GM12872 (cell line): Measurements from ENCODE around the gene PNPLA2.

Experiments used
- CTCF ChIP-seq: IDR thresholded peaks from 3 replicates; pipeline ENCODE4 v1.5.1; 2011; ENCODE audit warnings: low read depth, mild to moderate bottlenecking, low read length, moderate library complexity; ENCODE audit not compliant: insufficient read depth

Gene PNPLA2

GRCh38 chr11:850775-851763 is 32.4 kb downstream of the PNPLA2 start:
- peak; percentile 39 for TF ChIP-seq CTCF

GRCh38 chr11:852762-853161 is 34.0 kb downstream of the PNPLA2 start:
- TF ChIP-seq CTCF = no peak

- no peak for TF ChIP-seq CTCF
Measured at GRCh38 chr11:853682-854448, 35.2 kb downstream of the PNPLA2 start.

- no peak for TF ChIP-seq CTCF
Measured at GRCh38 chr11:854601-855329, 36.1 kb downstream of the PNPLA2 start.

GRCh38 chr11:855330-855674 is 36.6 kb downstream of the PNPLA2 start:
- no peak for TF ChIP-seq CTCF

DNA sequence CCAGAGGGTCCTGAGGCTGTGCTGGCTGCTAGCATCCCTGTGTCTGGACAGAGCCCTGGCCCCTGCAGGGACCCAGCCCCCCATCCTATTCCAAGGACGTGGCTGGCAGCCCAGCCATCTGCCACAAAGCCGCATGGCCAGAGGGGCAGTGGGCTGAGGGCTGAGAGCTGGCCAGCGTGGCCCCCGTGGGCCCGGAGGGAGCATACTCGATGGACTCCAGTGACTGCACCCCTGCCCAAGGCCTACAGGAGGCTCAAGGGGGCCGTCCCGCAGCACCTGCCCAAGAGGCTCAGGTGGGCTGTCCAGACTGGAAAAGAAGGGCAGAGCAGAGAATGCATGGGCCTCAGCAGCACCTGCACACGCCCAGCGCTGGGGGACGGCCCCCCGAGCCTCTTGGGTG is 37.1 kb downstream of the PNPLA2 start:
- no peak for TF ChIP-seq CTCF

GRCh38 chr11:856397-856796 is 37.7 kb downstream of the PNPLA2 start:
- TF ChIP-seq CTCF = no peak
